ENCODE results near the gene CPS1. TPM values are rescaled to one million over a fixed set of nuclear protein-coding genes. Genes with fewer than 3 reads are reported as not detected.

CPS1 gene
- total RNA-seq, 1 donor from 2014 or later: 4.4 TPM

DNA sequence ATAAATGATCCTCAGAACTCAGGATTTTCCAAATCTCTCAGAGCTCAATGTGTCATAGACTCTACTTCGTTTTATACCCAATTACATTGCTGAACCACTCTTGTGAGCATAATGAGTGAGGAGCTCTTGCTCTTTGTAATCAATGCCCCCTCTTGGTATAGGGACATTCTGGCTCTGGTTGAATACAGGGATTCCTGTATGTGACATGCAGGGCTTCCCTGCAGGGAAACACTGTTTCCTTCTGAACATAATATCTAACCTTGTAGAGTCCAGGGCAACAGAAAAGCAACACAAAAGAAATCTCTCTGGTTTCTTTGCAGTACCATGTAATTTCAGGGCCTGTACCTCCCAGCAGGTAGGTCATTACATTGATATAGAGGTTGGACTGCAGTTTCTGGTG lies 101.5 kb downstream of the CPS1 start:
- H3K4me3 Mint-ChIP-seq: no peak overlapping the region
- no peak for DNase-seq (ENCODE audit: low spot score in 2 of 2, unreplicated experiment in 2 of 2)
- H3K27ac Mint-ChIP-seq: no peak overlapping the region
- H3K4me1 Mint-ChIP-seq: peaks cover 7% of the 10 kb centered on the region
- TF ChIP-seq, protein P1, sequence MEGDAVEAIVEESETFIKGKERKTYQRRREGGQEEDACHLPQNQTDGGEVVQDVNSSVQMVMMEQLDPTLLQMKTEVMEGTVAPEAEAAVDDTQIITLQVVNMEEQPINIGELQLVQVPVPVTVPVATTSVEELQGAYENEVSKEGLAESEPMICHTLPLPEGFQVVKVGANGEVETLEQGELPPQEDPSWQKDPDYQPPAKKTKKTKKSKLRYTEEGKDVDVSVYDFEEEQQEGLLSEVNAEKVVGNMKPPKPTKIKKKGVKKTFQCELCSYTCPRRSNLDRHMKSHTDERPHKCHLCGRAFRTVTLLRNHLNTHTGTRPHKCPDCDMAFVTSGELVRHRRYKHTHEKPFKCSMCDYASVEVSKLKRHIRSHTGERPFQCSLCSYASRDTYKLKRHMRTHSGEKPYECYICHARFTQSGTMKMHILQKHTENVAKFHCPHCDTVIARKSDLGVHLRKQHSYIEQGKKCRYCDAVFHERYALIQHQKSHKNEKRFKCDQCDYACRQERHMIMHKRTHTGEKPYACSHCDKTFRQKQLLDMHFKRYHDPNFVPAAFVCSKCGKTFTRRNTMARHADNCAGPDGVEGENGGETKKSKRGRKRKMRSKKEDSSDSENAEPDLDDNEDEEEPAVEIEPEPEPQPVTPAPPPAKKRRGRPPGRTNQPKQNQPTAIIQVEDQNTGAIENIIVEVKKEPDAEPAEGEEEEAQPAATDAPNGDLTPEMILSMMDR (IDR thresholded peaks at IDR 0.05; ENCODE audit: unreplicated experiment): no peak
- H3K9me3 Mint-ChIP-seq: peaks cover 13% of the 10 kb centered on the region
- H3K36me3 Mint-ChIP-seq: no peaks in the 10 kb centered on the region
- no peaks in the 10 kb centered on the region for H3K27me3 Mint-ChIP-seq (ENCODE audit: low read depth)

DNA sequence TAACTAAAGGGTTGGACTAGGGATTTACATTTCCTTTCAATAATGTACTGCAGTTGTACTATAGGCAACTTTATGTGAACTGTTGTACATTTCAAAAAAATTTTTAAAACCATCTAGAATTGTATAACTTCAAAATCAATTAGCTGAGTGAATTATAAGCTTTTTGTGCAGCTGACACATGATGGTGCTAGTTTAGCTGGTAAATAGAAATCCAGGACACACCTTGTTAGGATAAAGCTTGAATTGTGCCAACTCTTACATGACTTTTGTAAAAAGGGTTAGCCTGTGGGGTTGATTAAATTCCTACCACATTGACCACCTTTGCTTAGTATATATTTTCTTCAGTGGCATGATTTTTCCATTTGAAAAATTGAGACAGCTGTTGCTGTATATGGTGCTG lies 104.4 kb downstream of the CPS1 start:
- Mint-ChIP-seq H3K4me1 (peaks cover 3% of the 10 kb centered on the region), H3K27ac (no peak overlapping the region), H3K36me3 (no peaks in the 10 kb centered on the region), H3K4me3 (no peak overlapping the region), H3K9me3 (peaks cover 13% of the 10 kb centered on the region), H3K27me3 (ENCODE audit: low read depth) (no peaks in the 10 kb centered on the region)
- TF ChIP-seq, protein P1 (IDR thresholded peaks at IDR 0.05; ENCODE audit: unreplicated experiment): no peak
- DNase-seq (ENCODE audit: low spot score in 2 of 2, unreplicated experiment in 2 of 2): no peak

DNA sequence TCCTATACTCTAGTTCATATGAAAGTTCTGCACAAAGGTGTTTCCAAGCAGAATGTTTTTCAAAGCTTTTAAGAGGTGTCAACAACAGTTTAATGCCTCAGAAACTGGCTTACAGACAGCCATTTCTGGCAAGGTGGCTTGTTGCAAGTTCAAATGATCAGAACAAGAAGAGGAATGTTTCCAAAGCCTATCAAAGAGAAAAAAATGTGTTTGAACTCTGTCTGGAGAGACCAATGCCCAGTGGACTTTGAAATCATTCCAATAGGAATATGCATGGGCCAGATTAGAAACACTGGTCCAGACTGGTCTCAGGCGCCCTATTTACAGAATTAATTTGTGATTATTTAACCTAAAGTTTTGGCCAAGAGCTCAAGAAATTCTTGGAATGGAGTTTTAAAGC lies 106.2 kb downstream of the CPS1 start:
- H3K9me3 Mint-ChIP-seq: peaks cover 13% of the 10 kb centered on the region
- H3K4me1 Mint-ChIP-seq: no peaks in the 10 kb centered on the region
- H3K36me3 Mint-ChIP-seq: peaks cover 1% of the 10 kb centered on the region
- no peaks in the 10 kb centered on the region for H3K27me3 Mint-ChIP-seq (ENCODE audit: low read depth)
- H3K4me3 Mint-ChIP-seq: no peak overlapping the region
- H3K27ac Mint-ChIP-seq: no peak overlapping the region
- TF ChIP-seq, protein P1 (IDR thresholded peaks at IDR 0.05; ENCODE audit: unreplicated experiment): no peak
- no peak for DNase-seq (ENCODE audit: low spot score in 2 of 2, unreplicated experiment in 2 of 2)

DNA sequence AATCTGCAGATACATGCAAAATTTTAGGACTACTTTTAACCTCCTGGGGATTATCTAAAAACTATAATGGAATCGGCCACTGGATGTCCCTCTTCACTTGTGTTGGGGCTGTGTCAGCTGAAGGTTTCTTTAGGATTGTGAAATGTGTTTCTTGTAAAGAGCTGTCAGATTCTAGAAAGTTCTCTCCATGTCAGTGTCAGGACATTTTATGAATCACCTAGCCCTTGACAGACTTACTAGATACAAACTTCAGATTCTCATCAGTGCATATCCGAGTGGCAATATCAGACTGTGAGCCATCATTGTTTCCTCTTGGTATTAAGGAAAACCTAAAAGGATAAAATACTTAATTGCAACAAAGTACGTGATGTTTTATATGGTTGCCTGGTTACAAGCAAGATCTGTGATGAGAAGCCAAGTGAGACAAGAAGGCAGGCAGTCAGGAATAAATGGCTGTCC lies 107.3 kb downstream of the CPS1 start:
- TF ChIP-seq, protein P1 (IDR thresholded peaks at IDR 0.05; ENCODE audit: unreplicated experiment): no peak
- no peak overlapping the region for H3K27ac Mint-ChIP-seq
- DNase-seq (ENCODE audit: low spot score in 2 of 2, unreplicated experiment in 2 of 2): no peak
- H3K36me3 Mint-ChIP-seq: peaks cover 1% of the 10 kb centered on the region
- no peak overlapping the region for H3K4me3 Mint-ChIP-seq
- H3K4me1 Mint-ChIP-seq: no peaks in the 10 kb centered on the region
- H3K27me3 Mint-ChIP-seq (ENCODE audit: low read depth): no peaks in the 10 kb centered on the region
- H3K9me3 Mint-ChIP-seq: peaks cover 13% of the 10 kb centered on the region

DNA sequence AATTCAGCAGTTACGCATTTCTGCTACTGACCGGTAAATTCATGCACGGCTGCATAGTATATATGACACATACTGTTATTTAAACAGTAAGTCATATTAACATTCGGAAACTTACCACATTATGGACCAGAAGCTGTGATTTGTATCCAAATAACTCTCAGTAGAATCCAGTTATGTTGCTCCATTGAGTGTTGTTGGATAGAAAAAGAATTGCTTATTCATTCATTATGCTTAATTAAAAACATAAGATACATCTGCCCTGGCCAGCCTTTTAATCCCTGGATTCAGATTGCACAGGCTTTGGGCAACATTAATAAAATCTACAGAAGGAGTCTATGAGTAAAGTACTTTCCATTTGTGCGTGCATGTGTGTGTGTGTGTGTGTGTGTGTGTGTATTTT lies 111.3 kb downstream of the CPS1 start:
- Mint-ChIP-seq H3K27ac (no peak overlapping the region), H3K27me3 (ENCODE audit: low read depth) (no peaks in the 10 kb centered on the region), H3K4me3 (no peak overlapping the region), H3K4me1 (no peaks in the 10 kb centered on the region), H3K9me3 (no peaks in the 10 kb centered on the region), H3K36me3 (peaks cover 1% of the 10 kb centered on the region)
- TF ChIP-seq, protein P1 (IDR thresholded peaks at IDR 0.05; ENCODE audit: unreplicated experiment): no peak
- no peak for DNase-seq (ENCODE audit: low spot score in 2 of 2, unreplicated experiment in 2 of 2)

DNA sequence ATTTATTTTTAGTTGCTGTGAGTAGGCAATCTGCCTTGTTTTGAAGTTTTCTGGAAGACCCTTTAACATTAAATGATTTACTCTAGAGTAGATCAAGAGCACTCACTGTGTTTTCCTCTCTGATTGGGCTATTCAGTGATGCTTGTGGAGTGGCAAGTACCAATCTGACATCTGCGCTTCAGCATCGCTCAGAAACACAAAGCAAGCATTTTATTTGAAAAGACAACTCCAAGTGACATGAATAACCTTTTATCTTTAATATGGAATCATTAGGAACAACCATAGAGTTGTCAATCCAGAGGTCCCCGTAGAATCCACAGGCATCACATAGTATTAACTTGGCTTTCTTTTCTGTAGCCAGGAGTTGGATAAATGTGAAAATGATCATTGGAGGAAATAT lies 114.7 kb downstream of the CPS1 start:
- Mint-ChIP-seq H3K27me3 (ENCODE audit: low read depth) (no peaks in the 10 kb centered on the region), H3K9me3 (no peaks in the 10 kb centered on the region), H3K4me3 (no peak overlapping the region), H3K27ac (no peak overlapping the region), H3K4me1 (no peaks in the 10 kb centered on the region), H3K36me3 (peaks cover 1% of the 10 kb centered on the region)
- TF ChIP-seq, protein P1 (IDR thresholded peaks at IDR 0.05; ENCODE audit: unreplicated experiment): no peak
- no peak for DNase-seq (ENCODE audit: low spot score in 2 of 2, unreplicated experiment in 2 of 2)

Data from mesothelial cell of epicardium (in vitro differentiated cells).